ENCODE measurements around the gene RFTN2.
"Not testable (repeated sequence)": the region's sequence is repeated elsewhere in the genome, so short reads cannot be mapped to it uniquely, and the experiment has no call there.

Gene RFTN2

GRCh38 chr2:197675246-197675645, at the start of gene RFTN2:
Gene RFTN2, minus strand, starts transcription at chr2:197675587. Its CDS starts 129 bp downstream, at chr2:197675458.
- TF ChIP-seq CTCF (IDR thresholded peaks at IDR 0.05; ENCODE audit: low read depth, low read length) = no peak
- DNase-seq (ENCODE audit: extremely low read depth, low read depth) = no peak

- DNase-seq (ENCODE audit: extremely low read depth, low read depth) = no peak
- TF ChIP-seq CTCF (IDR thresholded peaks at IDR 0.05; ENCODE audit: low read depth, low read length) = no peak
Observed at GRCh38 chr2:197717863-197718262, 42.5 kb upstream of the RFTN2 start.

GRCh38 chr2:197713271-197713670, 37.9 kb upstream of the RFTN2 start:
- DNase-seq (ENCODE audit: extremely low read depth, low read depth) = no peak
- no peak for TF ChIP-seq CTCF (IDR thresholded peaks at IDR 0.05; ENCODE audit: low read depth, low read length)

GRCh38 chr2:197711578-197711977, 36.2 kb upstream of the RFTN2 start:
- TF ChIP-seq CTCF (IDR thresholded peaks at IDR 0.05; ENCODE audit: low read depth, low read length) = no peak
- DNase-seq (ENCODE audit: extremely low read depth, low read depth) = no peak

- no peak for DNase-seq (ENCODE audit: extremely low read depth, low read depth)
- no peak for TF ChIP-seq CTCF (IDR thresholded peaks at IDR 0.05; ENCODE audit: low read depth, low read length)
Observed at GRCh38 chr2:197710424-197711042, 35.1 kb upstream of the RFTN2 start.

- DNase-seq (ENCODE audit: extremely low read depth, low read depth) = not testable (repeated sequence)
Observed at GRCh38 chr2:197709140-197709539, 33.8 kb upstream of the RFTN2 start.

- DNase-seq (ENCODE audit: extremely low read depth, low read depth) = no peak
- no peak for TF ChIP-seq CTCF (IDR thresholded peaks at IDR 0.05; ENCODE audit: low read depth, low read length)
Observed at GRCh38 chr2:197708331-197708730, 32.9 kb upstream of the RFTN2 start.

All from AG09319 (cell line).